NCI-H128 (cell line): ENCODE data around the gene SRP14.
"Not testable (repeated sequence)": the region's sequence is repeated elsewhere in the genome, so short reads cannot be mapped to it uniquely, and the experiment has no call there.

ENCODE experiments used
- DNase-seq: peaks from one replicate; lab custom pipeline; 2025; ENCODE audit not compliant: unreplicated experiment; lab: John Stamatoyannopoulos, UW

The SRP14 gene

DNA sequence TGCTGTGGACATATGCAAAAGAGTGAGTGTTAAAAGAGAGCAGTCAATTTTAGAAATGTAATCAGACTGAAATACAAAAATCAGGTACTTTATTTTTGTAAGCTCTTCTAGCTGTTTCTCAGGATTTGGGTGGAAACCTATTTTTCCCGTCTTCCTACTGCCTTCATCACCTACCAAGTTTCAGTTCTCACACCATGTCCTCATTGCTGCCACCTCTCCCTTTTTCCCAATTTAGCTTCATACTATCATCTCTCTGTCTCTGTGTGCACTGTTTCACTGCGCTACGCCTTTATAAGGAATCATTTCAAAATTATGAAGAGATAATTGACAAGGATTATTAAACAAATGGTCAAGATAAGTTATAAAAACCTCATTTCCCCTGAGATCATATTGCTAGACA lies 7.7 kb downstream of the SRP14 start:
- no peak for DNase-seq

DNA sequence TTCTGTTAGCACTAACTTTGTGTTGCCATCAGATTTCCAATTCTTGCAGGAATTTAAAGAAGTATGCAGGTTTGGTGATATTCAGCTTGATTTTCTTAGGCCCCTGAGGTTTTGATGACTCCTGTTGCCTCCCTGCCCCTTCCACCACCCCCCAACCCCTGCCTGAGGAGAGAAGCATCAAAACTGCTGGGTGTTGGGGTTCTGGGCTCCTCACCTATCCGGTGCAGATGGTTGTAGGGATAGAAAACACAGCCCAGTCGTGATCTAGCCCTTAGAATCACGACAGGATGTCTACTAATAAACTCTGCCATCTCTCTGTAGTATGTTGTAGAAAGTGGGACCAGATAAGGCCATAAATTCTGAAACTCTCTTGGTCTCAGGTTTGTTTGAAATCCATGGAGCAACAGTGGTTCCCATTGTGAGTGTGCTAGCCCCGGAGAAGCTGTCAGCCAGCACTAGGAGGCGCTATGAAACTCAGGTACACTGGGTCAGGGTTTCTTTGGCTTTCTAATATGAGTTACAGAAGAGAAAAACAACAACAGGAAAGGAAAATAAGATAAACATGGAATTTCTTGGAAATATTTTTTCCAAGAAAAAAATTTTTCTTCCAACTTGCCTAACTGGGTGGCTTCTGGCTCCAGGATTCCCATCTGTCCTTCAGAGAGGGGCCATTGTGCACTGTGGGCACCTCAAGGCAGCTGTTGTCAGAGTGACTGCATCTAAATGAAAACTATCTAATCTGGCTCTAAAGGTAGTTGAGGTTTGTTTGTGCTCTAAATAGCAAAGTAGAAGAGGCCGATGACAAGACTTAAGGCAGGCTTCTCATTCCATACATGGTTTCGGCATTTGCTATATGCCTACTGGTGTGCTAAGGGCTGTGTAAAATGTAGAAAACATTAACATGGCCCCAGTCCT lies 8.7 kb downstream of the SRP14 start:
- no peak for DNase-seq

DNA sequence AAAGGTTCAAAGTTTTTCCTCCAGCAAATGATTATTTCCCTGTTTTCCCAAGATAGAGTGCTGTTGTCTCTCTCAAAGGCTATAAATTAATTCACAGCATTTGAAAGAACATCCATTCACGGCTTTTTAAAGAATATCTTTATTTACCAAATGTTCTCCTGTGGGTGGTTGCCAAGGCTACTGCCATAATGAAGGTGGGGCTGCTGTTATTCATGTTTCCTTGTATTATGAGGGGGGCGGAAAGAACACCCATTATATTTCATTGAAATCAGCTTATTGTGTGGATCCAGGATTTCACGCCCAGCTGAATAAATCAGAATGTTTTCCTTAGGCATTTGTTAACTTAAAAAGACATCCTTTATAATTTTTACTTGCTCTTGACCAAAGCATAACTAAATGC lies 10.1 kb downstream of the SRP14 start:
- no peak for DNase-seq

DNA sequence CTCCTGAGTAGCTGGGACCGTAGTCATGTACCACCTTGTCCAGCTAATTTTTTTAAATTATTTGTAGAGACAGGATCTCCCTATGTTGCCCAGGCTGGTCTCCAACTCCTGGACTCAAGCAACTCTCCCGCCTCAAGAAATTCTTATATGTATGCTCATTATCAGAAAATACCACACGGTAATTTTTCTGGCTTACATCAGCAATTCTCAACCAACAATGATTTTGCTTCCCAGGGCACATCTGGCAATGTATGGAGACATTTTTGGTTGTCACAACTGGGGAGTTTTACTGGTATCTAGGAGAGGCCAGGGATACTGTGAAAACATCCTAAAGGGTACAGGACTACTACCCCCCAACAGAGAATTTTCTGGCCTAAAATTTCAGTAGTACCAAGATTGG lies 10.8 kb downstream of the SRP14 start:
- no peak for DNase-seq

DNA sequence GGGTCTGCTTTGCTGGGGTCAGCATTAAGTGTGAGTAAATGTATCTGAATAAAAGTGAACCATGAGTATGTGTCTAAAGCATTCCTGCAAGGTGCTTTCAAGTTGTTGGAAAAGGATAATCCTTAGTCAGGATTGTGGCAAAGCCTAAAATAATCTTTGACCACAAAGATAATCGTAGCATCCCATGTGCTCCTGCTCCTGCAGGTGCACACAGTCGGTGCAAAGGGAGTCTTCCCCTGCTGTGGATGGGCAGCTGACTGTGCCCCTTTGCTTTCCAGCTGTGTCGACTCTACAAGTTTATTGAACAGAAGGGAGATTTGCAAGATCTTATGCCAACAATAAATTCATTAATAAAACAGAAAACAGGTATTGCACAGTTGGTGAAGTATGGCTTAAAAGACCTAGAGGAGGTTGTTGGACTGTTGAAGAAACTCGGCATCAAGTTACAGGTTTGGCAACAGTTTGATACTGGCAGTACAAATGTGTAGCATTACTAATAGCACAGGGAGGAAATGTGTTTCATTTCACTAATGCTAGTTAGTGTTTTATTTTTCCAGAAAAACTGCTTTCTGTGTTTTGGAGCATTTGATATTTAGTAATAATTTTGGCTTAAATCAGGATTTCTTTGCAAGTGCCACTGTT lies 22.6 kb downstream of the SRP14 start:
- no peak for DNase-seq

DNA sequence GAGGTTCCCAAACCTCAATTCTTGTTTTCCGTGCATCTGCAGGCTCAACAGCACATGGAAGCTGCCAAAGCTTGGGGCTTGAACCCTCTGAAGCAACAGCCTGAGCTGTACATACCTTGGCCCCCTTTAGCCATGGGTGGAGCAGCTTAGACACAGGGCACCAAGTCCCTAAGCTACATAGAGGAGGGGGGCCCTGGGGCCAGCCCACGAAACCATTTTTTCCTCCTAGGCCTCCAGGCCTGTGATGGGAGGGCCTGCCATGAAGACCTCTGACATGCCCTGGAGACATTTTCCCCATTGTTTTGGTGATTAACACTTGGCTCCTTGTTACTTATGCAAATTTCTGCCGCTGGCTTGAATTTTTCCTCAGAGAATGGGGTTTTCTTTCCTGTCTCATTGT lies 24.6 kb downstream of the SRP14 start:
- DNase-seq: no peak

DNA sequence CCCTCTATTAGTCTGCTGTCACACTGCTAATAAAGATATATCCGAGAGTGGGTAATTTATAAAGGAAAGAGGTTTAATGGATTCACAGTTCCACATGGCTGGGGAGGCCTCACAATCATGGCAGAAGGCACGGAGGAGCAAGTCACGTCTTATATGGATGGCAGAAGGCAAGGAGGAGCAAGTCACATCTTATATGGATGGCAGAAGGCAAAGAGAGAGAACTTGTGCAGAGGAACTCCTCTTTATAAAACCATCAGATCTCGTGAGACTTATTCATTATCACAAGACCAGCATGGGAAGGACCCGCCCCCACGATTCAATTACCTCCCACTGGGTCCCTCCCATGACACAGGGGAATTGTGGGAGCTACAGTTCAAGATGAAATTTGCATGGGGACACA lies 25.6 kb downstream of the SRP14 start:
- DNase-seq: not testable (repeated sequence)

DNA sequence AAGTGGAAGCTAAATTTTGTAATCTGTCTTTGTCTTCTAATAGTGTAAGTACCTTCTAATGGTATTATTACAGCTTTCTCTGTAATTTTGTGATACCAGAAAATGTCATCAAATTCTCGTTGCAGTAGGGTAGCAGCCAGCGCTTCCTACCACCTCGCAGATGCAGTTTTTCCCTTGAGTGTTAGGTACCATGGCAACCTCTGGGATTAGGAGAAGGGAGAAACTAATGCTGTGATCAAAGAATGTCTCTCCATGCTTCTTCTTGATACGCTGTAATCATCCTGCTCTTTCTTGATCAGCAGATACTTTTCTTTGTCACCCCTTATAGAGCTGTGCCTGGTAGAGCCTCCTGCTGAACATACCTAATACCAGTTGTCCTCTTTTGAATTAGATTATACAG lies 27.7 kb downstream of the SRP14 start:
- no peak for DNase-seq

DNA sequence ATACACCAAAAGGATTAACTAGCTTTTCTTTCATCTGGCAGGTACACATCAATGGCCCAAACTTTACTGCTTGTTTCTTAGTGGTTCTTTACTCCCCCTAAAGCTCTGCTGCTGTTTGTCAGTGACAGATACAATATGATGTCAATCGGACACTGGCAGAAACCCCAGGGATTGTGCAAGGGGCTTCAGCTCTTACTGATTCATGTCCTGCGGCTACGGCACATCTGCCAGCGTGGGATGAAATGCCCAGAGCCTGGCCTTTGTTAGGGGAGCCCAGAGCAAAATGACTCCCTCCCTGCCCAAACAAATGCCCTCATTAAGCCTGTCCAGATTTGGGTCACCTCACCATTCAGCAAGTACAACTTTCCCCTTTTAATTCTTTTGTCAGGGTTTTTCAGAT lies 28.3 kb downstream of the SRP14 start:
- DNase-seq: no peak

DNA sequence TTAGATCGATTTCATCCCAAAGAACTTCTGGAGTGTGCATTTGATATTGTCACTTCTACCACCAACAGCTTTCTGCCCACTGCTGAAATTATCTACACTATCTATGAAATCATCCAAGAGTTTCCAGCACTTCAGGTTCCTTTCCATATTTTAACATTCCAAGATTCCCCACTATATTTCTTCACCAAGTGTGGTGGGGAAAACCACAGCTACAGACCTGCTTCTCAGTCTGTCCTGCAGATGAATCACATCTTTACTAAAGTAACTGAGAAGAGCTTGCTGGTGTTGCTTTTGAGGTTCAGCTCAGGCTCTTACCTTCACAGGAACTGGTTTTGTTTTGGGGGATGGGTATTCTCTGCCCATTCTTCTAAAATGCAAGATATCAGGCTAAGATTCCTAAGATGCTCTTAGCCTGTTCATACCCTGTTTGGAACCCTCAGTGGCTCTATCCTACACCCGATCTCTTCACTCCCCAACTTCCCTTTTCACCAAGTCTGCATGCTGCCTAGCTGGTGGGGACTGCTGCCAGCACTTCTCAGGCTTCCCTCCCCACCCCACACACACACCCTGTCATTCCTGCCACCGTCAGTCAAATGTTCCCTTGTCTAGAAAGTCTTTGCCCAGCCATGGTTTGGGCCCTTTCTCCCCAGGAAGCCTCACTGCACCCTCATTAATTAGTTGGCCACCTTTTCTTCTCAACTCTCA lies 30.8 kb downstream of the SRP14 start:
- DNase-seq: no peak

DNA sequence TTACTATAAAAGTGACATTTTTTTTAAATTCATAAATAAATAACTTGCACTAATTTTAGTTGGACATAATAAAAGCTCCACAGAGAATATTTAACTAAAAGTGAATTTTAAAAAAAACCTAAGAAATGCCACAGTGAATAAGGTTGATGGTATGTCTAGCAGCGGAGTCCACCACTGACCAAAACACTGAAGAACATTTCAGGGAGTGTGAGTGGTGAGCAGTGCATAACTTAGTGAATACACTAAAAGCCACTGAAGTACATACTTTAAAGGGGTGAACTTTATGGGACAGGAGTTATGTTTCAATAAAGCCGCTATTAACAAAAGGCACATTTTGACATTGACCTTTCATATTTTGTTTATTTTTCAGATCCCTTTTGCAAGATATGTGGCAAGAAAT lies 32.3 kb downstream of the SRP14 start:
- DNase-seq: no peak

DNA sequence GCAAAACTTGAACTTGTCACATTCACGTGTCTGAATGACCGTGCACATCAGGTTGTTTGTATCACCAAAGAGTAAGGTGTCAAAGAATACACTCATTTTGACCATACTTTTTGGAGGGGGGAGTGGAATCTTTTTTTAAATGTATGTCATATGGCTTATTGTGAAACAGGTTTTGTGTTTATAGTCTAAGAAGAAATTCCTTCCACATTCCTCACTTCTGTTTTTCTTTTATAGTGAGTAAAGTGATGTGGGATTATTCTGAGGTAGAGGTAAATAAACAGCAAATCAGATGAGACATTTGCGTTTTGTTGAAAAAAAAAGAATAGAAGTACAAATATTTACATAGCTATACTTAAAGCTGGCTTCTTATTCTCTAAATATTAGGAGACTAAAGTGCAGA lies 33.0 kb downstream of the SRP14 start:
- DNase-seq: no peak

DNA sequence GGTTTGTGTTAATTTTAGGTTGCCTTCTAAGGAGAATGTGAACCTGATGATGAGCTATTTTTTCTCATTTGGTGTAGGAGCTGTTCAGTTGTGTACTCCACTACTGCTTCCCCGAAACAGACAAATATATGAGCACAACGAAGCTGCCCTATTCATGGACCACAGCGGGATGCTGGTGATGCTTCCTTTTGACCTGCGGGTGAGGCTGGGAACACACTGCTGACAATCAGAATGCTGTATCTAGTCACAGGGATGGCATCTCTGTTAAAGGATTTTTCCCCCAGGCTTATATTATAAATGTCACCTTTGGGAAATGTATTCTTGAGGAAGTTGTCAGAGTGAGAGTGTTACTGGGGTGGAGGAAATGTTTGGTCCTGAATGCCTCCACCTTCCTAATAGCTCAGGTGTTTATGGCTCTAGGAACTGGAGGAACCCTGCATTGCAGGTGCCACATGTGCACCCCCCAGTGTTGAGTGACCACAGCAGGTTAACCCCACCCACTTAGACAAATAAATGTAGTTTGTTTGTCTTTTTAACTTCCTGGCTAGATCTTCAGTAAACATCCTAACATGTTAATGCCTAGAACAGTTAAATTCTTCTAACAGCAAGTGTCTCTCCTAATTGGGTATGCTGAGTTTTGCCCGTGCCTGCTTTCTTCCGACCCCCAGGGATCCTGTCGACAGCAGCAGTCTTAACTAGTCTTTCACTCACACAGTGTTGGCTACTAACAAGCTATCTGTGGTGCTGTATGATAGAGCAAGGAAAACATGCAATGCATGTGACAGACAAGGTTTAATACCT lies 35.7 kb downstream of the SRP14 start:
- DNase-seq: no peak

DNA sequence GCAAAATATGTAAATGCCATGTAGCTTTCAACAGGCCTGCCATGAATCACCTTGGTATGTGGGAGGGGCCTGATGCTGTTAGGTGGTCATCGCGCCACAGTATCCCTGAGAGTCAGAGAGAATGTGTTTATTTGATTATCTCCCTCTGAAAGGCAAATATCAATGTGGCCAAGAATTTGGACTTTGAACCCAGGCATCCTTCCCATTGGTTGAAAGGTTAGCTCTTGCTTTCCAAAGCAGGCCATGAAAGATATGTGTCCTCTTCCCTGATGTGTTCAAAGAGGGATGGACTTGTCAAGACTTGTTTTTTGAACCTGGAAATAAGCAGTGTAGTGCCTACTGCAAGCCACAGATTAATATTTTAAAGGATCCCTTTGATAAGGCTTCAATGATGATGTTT lies 36.7 kb downstream of the SRP14 start:
- DNase-seq: no peak

DNA sequence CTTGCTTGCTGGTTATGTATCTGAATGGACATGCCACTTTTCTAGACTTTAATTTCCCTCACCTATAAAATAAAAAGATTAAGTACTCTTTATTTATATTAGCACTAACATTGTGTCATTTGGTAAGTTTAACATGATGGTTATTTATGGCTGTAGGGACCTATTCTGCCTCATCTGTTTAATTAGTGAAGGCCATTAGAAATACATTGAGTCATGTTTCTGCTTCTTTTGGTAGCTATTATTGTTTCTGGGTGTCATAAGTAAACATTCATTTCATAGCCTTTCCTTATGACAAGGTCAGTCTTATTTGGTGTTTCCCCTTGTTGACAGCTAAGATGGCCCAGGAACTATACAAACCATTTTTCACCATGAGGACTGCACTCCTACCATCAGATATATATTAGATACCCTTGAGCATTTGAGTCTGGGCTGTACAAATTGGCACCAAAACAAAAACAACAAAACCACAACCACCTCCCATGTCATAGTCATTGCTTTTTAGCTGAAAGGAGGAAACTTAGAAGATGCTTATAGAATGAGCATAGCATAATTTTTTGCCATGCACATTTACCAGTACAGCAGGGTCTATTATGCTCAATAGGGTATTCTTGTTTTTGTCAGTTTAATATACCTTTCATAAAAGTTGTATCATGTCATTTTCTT lies 39.3 kb downstream of the SRP14 start:
- DNase-seq: no peak

DNA sequence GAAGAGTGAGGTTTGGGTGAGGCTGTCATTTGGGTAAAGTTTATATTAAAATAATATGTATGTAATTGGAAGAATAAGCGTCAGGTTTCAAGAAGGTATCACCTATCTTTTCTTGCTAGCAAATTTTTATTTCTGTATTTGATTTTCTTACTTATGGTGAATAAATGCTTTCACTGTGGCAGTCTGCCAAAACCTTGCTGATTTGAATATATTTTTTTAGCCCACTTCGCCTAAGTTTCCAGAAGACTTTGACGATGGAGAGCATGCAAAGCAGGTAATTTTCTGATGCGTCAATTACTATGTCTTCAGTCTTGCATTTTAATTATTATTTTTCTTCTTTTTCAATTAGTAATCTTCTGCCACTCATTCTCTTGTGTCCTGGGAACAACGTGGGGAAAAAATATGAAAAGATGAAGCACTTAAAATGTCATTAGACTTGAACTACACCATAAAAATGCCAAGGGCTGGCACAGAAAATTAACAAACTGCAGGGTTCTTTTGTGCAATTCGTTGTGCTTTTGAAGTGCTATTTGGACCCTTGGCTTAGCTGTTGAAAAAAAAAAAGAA lies 40.4 kb downstream of the SRP14 start:
- no peak for DNase-seq

DNA sequence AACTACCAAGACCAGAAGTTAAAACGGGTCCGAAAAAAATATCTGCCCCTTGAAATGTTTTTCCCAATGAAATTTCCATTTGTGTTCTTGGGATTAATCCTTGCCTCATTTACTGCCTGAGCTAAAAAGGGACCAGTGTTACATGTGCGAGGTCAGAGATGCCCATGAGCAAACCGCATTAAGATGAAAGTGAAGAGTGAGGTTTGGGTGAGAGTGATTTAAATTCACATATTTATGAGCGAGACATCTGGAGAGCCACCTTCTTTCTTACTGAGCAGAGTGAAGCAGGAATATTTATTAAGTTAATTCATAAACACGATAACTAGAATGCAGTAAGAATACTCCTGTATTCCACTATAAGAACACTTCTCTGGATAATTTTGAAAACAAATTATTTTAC lies 41.3 kb downstream of the SRP14 start:
- DNase-seq: no peak

DNA sequence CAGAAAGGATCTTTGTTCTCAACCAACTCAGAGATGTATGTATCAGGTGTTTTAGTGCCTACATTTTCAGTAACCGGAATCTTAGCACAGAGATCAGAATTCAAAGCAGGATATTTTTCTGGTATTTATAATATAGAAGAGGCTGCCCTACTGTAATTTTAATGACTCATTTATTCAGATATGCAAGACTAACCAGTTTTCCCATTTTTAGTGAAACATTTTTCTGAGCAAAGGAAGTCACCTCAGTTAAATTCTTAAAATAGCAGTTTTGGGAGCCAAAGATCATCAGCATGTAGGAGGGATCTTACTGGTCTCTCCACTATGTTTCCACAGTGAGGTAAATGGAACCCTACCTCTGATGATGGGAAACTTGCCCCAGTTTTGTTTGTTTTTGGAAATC lies 42.0 kb downstream of the SRP14 start:
- no peak for DNase-seq

DNA sequence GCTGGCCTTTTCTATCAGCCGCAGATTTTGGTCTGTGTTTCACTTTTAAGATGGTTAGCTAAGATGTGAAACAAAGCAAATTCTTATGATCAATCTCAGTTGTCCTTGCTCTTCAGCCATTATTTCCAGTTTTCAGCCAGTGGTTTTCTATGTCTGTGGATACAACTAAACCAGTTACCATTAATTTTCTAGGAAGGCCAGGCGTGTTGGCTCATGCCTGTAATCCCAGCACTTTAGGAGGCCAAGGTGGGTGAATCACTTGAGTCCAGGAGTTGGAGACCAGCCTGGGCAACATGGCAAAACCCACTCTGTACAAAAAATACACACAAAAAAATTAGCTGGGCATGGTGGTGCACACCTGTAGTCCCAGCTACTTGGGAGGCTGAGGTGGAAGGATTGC lies 42.8 kb downstream of the SRP14 start:
- not testable (repeated sequence) for DNase-seq

DNA sequence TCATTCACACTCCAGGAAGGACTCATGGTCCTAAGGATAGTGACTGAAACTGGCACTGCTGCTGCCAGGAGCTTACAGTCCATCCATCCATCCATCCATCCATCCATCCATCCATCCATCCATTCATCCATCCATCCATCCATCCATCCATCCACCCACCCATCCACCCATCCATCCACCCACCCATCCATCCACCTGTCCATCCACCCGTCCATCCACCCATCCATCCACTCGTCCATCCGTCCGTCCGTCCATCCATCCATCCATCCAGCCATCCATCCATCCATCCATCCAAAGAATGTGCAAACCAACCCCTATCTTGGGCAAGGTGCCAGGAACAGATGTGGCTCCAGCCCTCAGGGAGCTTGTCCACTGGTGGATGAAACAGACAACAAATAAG lies 46.0 kb downstream of the SRP14 start:
- not testable (repeated sequence) for DNase-seq
